ENCODE results near the gene RBM46.

GRCh38 chr4:154838694-154839093 lies 57.6 kb downstream of the RBM46 start:
- TF ChIP-seq CTCF (IDR thresholded peaks at IDR 0.05) = no peak
- no peak for TF ChIP-seq POLR2A (IDR thresholded peaks at IDR 0.05)

All from body of pancreas (tissue), 4 donors.